Liver (tissue), 3 donors: ENCODE measurements around the gene RPP40.
A peak's percentile ranks its signal among the peaks of the same experiment; 100 is the strongest.

ENCODE experiments used
- CTCF ChIP-seq: fragments of 150-350 bp; IDR thresholded peaks from 2 replicates; pipeline ENCODE4 v1.5.1; 2017; ENCODE audit warnings: improper control_type of control experiment, low read depth, low read length; ENCODE audit not compliant: missing input control
- JUND ChIP-seq, 2 donors: IDR thresholded peaks; 2 replicates each; pipeline ENCODE4 v1.6.1; 2016; ENCODE audit warnings: antibody characterized with exemption in 2 of 2
- REST ChIP-seq: IDR thresholded peaks from 2 replicates; pipeline ENCODE4 v1.6.1; 2016; ENCODE audit warnings: antibody characterized with exemption, mild to moderate bottlenecking
- donor health status: healthy.
- donor health status: healthy.

GRCh38 chr6:5003604-5004372 lies at the start of gene RPP40:
- TF ChIP-seq JUND (IDR thresholded peaks at IDR 0.05) (no peak), REST (no peak), CTCF (peak; percentile 64)
